T-helper 22 cell (primary cell): ENCODE measurements around the gene CBLN3.

Experiments used
- DNase-seq: peaks from one replicate; pipeline ENCODE4 v3.0.0-alpha.2; 2020; ENCODE audit warnings: low read depth

CBLN3 gene

GRCh38 chr14:24379907-24380730 is 49.3 kb downstream of the CBLN3 start:
- DNase-seq, result no peak

DNA sequence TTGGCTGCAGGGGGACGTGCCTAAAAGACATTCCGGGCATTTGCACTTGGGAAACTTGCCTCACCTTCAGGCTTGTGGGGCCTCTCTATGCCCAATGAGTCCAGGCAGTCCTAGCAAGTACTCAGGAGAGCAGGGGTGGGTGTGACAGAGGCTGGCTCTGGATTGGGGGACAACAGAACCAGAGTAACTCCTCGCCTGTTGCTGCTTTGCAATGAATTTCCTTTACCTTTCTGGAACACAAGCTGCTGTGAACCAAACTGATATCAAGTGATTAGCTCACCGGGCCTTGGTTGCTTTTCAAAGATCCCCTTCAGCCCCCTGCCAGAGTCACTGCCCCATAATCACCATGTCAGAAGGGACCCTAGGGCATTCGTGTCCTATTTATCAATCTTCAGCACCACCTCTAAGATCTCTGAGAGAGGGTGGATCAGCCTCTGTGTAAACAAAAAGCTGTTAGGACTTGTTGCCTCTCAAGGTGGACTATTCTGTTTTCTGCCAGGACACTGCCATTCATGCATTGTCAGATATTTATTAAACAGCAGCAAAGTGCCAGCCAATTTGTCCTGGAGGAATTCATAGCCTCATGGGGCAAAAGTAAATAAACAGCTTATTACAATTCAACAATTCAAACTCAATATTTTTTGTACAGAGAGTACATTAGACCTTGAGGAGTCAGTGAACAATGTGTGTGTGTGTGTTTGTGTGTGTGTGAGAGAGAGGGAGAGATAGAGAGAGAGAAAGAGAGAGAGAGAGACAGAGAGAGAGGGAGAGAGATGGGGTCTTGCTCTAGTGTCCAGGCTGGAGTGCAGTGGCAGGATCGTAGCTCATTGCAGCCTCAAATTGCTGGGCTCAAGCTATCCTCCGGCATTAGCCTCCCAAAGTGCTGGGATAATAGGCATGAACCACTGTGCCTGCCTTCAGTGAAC is 50.2 kb downstream of the CBLN3 start:
- no peak for DNase-seq

- no peak for DNase-seq
Observed at GRCh38 chr14:24378327-24378726, 51.1 kb downstream of the CBLN3 start.

DNA sequence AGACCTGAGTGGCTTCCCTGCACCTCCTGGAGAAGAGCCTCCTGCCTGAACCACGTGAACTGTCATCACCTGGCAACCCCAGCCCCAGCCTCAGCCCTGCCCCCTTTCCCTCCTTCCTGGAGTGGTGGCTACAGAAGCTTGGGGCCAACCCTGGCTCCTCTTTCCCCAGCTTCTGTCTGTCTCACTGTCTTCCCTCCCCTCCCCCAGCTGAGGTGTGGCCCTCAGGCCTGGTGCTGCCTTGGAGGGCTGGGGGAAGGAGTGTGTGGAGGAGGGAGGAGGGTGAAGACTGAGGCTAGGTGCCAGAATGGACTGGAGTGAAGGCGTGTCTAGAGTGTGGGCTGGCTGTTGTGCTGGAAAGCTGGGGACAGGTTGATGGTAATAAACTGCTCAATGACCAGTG is 51.8 kb downstream of the CBLN3 start:
- no peak for DNase-seq

DNA sequence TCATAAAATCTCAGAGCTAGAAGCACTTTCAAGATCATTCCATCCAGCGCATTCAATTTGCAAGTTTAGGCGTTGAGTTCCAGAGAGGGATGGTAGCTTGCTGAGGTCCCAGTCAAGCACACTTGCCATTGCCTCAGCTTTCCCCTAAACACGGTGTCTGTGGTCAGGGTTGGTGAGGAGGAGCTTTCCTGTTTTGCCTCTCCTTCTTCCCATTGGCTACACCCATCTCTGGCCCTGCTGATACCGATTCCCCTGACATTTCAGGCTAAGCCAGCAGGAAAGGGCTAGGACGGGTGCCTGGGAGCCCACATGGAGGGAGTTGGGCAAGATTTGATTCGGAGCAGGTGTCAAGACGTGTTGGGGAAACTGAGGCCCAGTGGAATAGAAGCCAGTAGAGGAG is 52.3 kb downstream of the CBLN3 start:
- DNase-seq, result no peak
